HUES48 (cell line): ENCODE results near the gene GPC6.
A peak's percentile ranks its signal among the peaks of the same experiment; 100 is the strongest.

Source experiments
- H3K27ac ChIP-seq: one replicate; pipeline ENCODE4 v1.7.0; 2013; ENCODE audit warnings: low read depth, low read length, inconsistent platforms
- H3K27me3 ChIP-seq: 2 replicates; pipeline ENCODE4 v1.6.1; 2013; ENCODE audit warnings: mild to moderate bottlenecking, low read length; ENCODE audit not compliant: control insufficient read depth, insufficient read depth
- H3K36me3 ChIP-seq: 2 replicates; pipeline ENCODE4 v1.6.1; 2013; ENCODE audit warnings: low read length; ENCODE audit not compliant: control insufficient read depth, insufficient read depth
- H3K4me1 ChIP-seq: 2 replicates; pipeline ENCODE4 v1.6.1; 2013; ENCODE audit warnings: mild to moderate bottlenecking, low read length; ENCODE audit not compliant: control insufficient read depth, insufficient read depth
- H3K4me3 ChIP-seq: 2 replicates; pipeline ENCODE4 v1.5.1; 2013; ENCODE audit warnings: mild to moderate bottlenecking, low read depth, low read length
- H3K9ac ChIP-seq: 2 replicates; pipeline ENCODE4 v1.6.1; 2013; ENCODE audit warnings: mild to moderate bottlenecking, low read depth, low read length, moderate library complexity
- H3K9me3 ChIP-seq: 2 replicates; pipeline ENCODE4 v1.6.1; 2013; ENCODE audit warnings: low read length; ENCODE audit not compliant: control insufficient read depth, insufficient read depth

GPC6 gene

DNA sequence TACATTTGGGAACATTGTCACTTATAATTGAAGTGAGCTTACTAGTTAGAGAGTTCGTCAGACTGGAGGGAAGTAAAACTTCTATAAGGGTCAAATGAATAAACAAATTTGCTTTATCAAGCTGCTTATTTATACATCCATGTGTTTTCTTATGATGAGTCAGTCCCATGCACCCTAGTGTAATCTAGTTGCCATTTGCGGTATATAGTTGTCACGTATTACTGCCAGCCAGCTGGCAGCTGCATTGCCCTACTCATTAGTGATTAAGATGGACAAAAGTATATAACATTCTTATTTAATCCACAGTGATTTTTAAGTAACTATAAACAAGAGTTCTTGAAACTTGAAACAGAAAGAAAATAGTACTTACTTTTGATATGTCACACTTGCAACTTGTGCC is 182.4 kb downstream of the GPC6 start:
- no peaks in the 10 kb centered on the region for H3K9me3 ChIP-seq
- H3K9ac ChIP-seq: no peak overlapping the region
- H3K4me1 ChIP-seq: peaks cover 4% of the 10 kb centered on the region
- no peaks in the 10 kb centered on the region for H3K27me3 ChIP-seq
- H3K4me3 ChIP-seq: no peak overlapping the region
- no peak overlapping the region for H3K27ac ChIP-seq
- no peaks in the 10 kb centered on the region for H3K36me3 ChIP-seq

GRCh38 chr13:93409816-93410215 is 183.2 kb downstream of the GPC6 start:
- Histone ChIP-seq H3K9ac (no peak overlapping the region), H3K36me3 (no peaks in the 10 kb centered on the region), H3K27me3 (no peaks in the 10 kb centered on the region), H3K4me1 (peaks cover 12% of the 10 kb centered on the region), H3K27ac (no peak overlapping the region), H3K4me3 (no peak overlapping the region), H3K9me3 (no peaks in the 10 kb centered on the region)

DNA sequence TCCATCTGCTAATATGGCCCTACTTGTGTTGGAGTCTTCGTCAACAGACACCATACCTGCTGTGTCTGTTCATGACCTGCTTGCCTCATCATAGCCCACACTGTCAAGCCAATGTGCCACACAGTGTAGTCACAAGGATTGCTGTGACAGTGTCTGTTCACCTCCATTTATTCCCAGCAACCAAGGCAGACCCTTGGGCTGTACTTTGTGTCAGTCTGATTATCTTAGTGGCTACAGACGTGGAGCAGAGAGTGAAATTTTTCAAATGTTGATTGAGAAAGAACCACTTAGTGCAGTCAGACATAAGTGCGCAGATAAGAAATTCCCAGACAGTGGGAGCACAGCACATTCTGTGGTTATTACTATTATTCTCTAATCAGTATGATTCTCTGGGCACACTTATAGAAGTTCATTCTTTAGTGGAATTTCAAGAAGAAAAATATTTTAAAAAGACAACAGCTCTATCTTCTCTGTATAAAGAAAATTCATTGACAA is 184.6 kb downstream of the GPC6 start:
- peaks cover 20% of the 10 kb centered on the region for H3K4me1 ChIP-seq
- H3K27me3 ChIP-seq: no peaks in the 10 kb centered on the region
- H3K27ac ChIP-seq: no peak overlapping the region
- H3K36me3 ChIP-seq: no peaks in the 10 kb centered on the region
- H3K9ac ChIP-seq: no peak overlapping the region
- no peaks in the 10 kb centered on the region for H3K9me3 ChIP-seq
- no peak overlapping the region for H3K4me3 ChIP-seq

DNA sequence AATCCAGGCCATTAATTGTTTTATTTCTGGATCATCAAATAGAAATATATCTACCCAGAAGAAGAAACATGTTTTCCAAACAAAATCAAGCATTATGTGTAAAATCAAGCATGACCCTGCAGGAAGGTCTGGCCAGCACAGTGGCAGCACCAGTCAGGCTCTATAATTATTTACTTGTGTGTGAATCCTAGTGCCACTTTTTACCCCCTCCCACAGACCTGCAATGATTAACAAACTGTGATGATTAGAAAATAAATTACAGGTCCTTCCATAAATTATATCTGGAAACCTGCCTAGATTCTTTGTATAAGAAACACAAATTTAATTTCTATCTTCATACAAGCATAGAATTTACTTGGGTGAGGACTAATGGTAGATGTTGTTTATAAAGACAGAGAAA is 186.1 kb downstream of the GPC6 start:
- H3K9ac ChIP-seq: no peak overlapping the region
- H3K4me1 ChIP-seq: peaks cover 20% of the 10 kb centered on the region
- H3K27me3 ChIP-seq: no peaks in the 10 kb centered on the region
- no peak overlapping the region for H3K4me3 ChIP-seq
- no peaks in the 10 kb centered on the region for H3K36me3 ChIP-seq
- no peaks in the 10 kb centered on the region for H3K9me3 ChIP-seq
- no peak overlapping the region for H3K27ac ChIP-seq

- no peak overlapping the region for H3K4me3 ChIP-seq
- peak overlapping the region; percentile 50 for H3K27ac ChIP-seq
- H3K27me3 ChIP-seq: no peaks in the 10 kb centered on the region
- H3K9ac ChIP-seq: no peak overlapping the region
- H3K36me3 ChIP-seq: no peaks in the 10 kb centered on the region
- H3K9me3 ChIP-seq: no peaks in the 10 kb centered on the region
- H3K4me1 ChIP-seq: peaks cover 23% of the 10 kb centered on the region
These were observed 187.5 kb downstream of the GPC6 start for GRCh38 chr13:93413972-93414717.

DNA sequence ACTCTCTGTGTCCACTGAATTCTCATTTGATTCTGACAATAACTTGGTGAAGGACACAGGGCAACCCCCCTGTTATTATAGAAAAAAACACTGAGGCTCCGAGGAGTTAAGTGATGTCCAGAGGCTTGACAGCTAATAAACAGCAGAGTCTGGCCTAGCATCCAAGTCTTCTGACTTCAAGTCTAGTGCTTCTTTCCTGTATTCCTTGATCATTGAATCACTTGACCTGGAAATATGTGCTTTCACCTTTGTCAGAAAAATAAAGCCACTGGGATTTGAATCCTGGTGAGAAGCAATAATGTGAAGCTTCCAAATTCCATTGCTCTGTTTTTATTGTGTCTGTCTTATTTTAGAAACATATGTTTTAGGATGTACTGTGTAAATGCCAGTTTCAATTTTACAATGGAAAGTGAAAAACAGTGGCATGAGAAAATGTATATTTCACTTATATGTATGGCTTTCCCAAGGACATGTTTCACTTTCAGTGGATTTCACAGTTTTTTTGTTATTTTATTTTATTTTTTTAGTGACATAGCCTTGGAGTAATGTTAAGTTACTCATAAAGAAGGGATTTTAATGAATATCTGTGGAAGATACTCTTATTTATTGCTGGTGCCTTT is 190.2 kb downstream of the GPC6 start:
- Histone ChIP-seq H3K27me3 (no peaks in the 10 kb centered on the region), H3K4me1 (peaks cover 40% of the 10 kb centered on the region), H3K27ac (no peak overlapping the region), H3K9me3 (no peaks in the 10 kb centered on the region), H3K4me3 (no peak overlapping the region), H3K36me3 (no peaks in the 10 kb centered on the region), H3K9ac (no peak overlapping the region)

DNA sequence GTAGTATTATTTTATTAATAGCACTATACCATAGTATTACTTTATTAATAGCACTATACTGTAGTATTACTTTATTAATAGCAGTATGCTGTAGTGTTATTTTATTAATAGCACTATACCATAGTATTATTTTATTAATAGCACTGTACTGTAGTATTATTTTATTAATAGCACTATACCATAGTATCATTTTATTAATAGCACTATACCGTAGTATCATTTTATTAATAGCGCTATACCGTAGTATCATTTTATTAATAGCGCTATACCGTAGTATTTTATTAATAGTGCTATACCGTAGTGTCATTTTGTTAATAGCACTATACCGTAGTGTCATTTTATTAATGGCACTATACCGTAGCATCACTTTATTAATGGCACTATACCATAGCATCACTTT is 191.8 kb downstream of the GPC6 start:
- Histone ChIP-seq H3K9ac (no peak overlapping the region), H3K27ac (no peak overlapping the region), H3K27me3 (no peaks in the 10 kb centered on the region), H3K36me3 (no peaks in the 10 kb centered on the region), H3K4me1 (peaks cover 40% of the 10 kb centered on the region), H3K4me3 (no peak overlapping the region), H3K9me3 (no peaks in the 10 kb centered on the region)

DNA sequence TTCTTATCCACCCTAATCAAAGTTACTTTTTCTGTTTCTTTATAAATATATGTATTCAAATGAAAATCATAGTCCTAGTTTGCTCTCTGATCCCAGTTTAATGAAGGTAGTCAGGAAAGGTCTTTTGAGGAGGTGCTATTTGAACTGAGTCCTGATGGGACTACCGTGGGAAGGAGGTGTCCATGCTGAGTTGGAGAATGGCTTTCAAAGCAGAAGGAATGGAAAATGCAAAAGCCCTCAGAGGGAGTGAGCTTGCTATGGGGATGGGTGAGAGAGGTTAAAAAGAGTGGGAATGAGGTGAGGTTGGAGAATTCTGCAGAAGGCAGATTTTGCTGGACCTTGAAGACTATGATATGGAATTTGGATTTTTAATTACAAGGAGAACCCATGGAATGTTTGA is 193.6 kb downstream of the GPC6 start:
- H3K9me3 ChIP-seq: no peaks in the 10 kb centered on the region
- H3K4me1 ChIP-seq: peaks cover 25% of the 10 kb centered on the region
- no peak overlapping the region for H3K4me3 ChIP-seq
- no peaks in the 10 kb centered on the region for H3K36me3 ChIP-seq
- H3K9ac ChIP-seq: no peak overlapping the region
- H3K27ac ChIP-seq: peak overlapping the region; percentile 52
- H3K27me3 ChIP-seq: no peaks in the 10 kb centered on the region

DNA sequence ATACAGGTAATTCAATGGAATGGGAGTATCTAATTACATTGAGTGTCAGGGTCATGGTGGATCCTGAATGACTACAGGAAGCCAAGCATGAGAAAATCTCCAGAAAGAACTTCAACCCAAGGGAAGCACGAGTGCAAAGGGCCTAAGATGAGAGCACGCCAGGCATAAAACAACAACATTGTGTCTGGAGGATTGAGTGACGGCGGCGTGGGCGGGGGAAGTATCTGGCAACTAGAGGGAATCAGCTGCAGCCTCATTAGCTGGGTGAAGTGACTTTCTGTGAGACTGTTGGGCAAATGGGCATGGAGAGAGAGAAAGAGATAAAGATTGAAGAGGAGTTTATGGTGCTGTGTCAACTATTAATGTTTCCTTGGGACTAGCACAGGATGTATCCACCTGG is 194.3 kb downstream of the GPC6 start:
- Histone ChIP-seq H3K9ac (no peak overlapping the region), H3K27ac (no peak overlapping the region), H3K4me1 (peaks cover 21% of the 10 kb centered on the region), H3K4me3 (no peak overlapping the region), H3K27me3 (no peaks in the 10 kb centered on the region), H3K9me3 (no peaks in the 10 kb centered on the region), H3K36me3 (no peaks in the 10 kb centered on the region)

- no peak overlapping the region for H3K9ac ChIP-seq
- no peaks in the 10 kb centered on the region for H3K36me3 ChIP-seq
- no peak overlapping the region for H3K27ac ChIP-seq
- H3K27me3 ChIP-seq: no peaks in the 10 kb centered on the region
- H3K4me3 ChIP-seq: no peak overlapping the region
- H3K9me3 ChIP-seq: no peaks in the 10 kb centered on the region
- H3K4me1 ChIP-seq: peaks cover 21% of the 10 kb centered on the region
These were observed 196.5 kb downstream of the GPC6 start for GRCh38 chr13:93422980-93423543.

- no peaks in the 10 kb centered on the region for H3K27me3 ChIP-seq
- peaks cover 5% of the 10 kb centered on the region for H3K4me1 ChIP-seq
- no peak overlapping the region for H3K27ac ChIP-seq
- H3K9me3 ChIP-seq: no peaks in the 10 kb centered on the region
- no peak overlapping the region for H3K9ac ChIP-seq
- no peak overlapping the region for H3K4me3 ChIP-seq
- H3K36me3 ChIP-seq: no peaks in the 10 kb centered on the region
These were observed 198.8 kb downstream of the GPC6 start for GRCh38 chr13:93425411-93425810.
